Astrocyte (in vitro differentiated cells and primary cell): ENCODE measurements around the gene OSR1.

Experiments
- CTCF ChIP-seq: IDR thresholded peaks from 2 replicates; pipeline ENCODE4 v1.5.1; 2011; ENCODE audit warnings: low read depth, mild to moderate bottlenecking, inconsistent platforms, low read length, moderate library complexity; ENCODE audit not compliant: insufficient read depth
- EZH2 ChIP-seq: IDR thresholded peaks from 2 replicates; pipeline ENCODE4 v1.6.1; 2012; ENCODE audit warnings: mild to moderate bottlenecking, low read length, inconsistent platforms; ENCODE audit not compliant: insufficient read depth

- TF ChIP-seq CTCF: no peak
- peak; percentile 70 for TF ChIP-seq EZH2
Measured at GRCh38 chr2:19352946-19353720, 5.3 kb downstream of the OSR1 start.
